Germinal center (tissue), 1 donor: ENCODE results near the gene CPED1.
"Not testable (repeated sequence)": the region's sequence is repeated elsewhere in the genome, so short reads cannot be mapped to it uniquely, and the experiment has no call there.

ENCODE experiments used
- DNase-seq: peaks from one replicate; pipeline ENCODE4 v3.0.0; 2012; ENCODE audit warnings: mixed read lengths, low spot score

CPED1 gene

DNA sequence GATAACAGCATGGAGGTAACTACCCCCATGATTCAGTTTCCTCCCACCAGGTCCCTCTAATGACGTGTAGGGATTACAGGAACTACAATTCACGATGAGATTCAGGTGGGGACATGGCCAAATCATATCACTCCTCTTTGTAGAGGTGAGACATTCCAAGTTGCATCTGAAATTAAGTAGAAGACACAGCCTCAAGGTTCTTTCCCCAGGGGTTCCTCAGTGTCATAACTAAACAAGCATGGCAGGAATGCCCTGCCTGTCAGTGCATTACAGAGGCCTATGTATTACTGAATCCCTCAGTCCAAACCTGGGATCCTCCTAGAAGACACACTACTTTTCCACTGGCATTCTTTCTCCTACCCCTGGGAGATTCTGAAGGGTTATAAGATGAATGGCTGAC is 297.7 kb downstream of the CPED1 start:
- no peak for DNase-seq

DNA sequence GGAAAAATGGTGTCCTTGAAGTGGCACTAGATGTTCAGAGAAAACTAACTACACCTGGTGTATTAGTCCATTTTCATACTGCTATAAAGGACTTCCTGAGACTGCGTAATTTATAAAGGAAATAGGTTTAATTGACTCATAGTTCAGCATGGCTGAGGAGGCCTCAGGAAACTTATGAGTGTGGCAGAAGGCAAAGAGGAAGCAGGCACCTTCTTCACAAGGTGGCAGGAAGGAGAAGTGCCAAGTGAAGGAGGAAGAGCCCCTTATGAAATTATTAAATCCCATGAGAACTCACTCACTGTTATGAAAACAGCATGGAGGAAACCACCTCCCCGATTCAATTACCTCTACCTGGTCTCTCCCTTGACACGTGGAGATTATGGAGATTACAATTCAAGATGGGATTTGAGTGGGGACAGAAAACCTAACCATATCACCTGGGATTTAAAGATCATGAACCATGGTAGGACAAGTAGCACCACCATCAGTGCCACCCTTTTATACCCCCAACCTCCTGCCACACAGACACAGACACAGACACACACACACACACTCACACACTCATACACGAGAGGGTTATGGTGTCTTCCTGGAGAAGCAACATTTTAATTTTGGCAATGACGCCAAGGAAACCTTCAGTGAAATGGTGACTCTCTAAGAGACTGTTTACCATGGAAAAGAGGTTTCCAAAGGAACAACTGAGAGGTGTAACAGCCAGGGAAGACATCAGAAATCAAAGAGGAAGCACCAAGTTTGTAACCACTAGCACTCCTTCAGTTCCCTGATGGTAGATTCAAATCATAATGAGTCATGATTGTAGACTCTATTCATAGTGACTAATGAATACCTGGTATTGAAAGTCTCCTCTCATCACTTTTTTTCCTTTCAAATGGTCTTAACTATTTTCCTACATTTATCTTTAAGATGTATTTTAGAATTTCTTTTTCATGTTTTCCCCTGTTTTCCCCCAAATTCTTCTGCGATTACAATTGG is 298.5 kb downstream of the CPED1 start:
- DNase-seq, result no peak

DNA sequence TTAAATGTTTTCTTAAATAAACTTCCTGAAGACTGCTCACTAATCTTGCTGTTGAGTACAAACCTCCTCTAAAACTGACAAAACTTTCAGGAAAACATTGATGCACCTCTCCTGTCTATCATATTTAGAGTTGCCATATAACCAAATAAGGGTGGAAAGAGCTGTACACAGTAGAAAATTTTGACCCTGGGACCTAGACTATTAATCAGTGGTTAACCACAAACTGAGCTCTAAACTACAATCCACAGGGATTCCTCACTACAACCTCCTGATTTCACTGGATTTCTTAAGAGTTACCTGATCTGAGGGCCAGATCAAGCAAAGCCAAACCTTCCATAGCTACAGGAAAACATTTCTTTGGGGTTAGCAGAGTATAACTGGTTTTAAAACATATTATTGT is 300.4 kb downstream of the CPED1 start:
- DNase-seq, result no peak

DNA sequence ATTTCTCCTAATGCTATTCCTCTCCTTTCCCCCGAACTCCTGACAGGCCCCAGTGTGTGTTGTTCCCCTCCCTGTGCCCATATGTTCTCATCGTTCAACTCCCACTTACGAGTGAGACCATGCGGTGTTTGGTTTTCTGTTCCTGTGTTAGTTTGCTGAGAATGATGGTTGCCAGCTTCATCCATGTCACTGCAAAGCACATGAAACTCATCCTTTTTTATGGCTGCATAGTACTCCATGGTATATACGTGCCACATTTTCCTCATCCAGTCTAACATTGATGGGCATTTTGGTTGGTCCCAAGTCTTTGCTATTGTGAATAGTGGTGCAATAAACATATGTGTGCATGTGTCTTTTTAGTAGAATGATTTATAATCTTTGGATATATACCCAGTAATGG is 301.4 kb downstream of the CPED1 start:
- not testable (repeated sequence) for DNase-seq

DNA sequence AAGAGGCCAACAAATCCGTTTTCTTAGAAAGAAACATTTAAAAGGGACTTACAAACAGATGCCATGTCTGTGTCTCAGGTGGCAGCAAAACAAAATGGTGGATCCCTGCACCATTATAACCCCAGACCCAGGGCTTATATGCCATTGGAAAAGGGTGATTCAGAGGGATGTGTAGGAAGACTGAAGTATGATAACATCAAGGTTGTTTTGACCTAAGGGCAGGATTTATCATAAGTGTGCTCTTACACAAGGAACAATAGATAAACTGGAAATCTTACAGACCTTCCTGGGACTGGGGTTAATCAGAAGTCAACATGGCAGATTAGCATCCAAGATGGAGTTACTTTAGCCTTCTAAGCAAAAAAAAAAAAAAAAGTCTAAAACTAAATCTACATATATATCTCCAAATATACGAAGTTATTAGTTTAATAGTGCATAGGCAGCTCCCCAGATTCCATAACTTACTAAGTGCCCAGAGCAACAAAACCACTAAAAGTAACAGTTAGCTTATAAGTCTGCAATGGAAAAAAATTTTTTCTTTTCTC is 306.0 kb downstream of the CPED1 start:
- DNase-seq, result no peak

DNA sequence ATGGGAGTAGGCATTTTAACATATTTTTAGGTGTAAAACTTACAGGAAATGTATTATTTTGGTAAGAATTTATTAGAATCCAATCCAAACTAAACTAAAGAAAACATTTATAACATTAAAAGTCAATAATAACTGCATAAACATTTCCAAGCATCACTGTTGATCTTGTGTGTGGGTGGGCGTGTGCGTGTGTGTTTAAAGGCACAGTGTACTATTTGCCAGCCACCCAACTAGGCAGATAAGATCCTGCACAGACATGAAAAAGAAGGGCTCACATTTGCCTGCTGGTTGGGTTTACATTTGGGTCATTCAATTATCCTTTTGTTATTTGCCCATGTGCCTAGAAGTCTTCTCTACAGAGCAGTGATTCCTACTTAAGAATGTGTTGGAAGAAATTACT is 309.3 kb downstream of the CPED1 start:
- no peak for DNase-seq

DNA sequence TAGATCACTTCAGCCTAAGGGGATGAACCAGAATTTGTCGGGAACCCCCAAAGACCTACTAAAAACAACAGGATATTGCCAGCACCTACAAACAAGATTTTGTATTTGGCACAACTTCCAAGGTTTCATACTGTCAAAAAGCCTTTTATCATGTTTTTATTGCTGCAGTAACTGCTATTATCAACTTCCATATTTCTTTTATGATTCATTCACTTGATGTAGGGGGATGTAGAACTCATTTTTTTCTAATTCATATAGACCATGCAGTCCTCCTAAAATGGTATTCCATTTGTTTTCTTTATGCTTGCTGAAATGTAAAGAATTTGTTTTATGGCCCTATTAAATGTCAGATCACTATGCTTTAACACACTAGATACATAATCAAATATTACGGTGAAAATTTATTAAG is 310.3 kb downstream of the CPED1 start:
- no peak for DNase-seq

DNA sequence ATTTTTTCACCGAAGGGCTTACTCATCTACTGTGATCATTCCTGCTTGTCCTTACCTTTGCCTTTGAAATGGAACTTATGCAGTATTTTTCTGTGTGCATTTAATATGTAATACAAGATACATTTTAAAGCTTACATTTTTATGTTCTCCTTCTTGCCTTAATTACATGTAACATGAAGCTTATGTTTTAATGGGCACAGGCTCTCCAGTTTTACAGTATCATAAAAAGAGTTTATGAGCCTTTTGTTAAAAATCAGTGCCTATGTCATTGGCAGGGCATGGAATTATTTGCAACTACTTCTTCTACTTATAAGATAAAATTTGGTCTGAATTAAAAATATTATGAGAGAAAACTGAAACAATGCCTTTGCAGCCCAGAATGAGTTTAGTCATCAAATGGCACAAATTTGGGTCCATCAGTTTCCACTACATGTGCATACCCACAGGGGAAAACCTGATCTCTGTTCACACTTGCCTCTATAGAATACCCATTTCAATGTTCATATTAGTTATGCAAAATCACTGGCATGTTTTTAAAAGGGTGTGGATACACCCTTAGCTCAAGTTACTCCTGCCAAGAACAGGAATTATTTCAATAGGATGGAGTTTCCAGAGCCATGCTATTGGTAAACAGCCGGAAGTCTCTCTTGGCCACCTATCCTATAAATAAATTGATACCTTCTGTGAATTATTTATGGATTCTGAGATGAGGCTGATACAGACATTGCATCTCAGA is 312.3 kb downstream of the CPED1 start:
- no peak for DNase-seq

DNA sequence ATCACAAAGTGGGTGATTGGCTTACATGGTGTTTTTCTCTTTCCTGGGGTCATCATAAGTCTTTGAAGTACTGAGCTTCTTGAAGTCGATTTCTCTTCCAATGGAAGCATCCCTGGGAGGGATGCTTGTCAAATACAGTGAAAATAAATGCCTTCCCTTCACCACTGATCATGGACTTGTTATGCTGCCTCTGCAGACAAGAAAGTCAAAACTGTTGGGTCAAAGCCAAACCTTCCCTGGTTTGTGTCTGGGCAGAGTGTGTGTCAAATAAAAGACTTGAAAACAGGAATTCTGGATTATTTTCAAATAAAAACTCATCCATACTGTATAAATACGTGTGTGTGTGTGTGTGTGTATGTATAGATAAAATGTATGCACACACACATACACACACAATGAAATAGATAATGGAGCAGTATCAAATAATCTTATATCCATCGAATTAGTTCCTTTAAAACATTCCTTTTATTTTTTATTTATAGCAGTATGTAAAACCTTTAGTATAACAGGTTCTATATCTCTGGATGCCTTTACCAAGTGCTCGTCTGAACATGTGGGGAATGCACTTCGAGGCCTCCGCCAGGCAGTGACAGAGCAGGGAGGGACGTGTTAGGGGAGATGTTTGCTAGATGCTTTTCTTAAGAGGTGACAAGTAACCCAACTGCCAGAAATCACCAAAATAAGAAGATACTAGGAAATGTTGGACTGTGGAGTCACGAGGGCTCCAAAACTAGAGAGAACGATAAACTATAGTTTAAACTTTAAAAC is 313.1 kb downstream of the CPED1 start:
- no peak for DNase-seq

DNA sequence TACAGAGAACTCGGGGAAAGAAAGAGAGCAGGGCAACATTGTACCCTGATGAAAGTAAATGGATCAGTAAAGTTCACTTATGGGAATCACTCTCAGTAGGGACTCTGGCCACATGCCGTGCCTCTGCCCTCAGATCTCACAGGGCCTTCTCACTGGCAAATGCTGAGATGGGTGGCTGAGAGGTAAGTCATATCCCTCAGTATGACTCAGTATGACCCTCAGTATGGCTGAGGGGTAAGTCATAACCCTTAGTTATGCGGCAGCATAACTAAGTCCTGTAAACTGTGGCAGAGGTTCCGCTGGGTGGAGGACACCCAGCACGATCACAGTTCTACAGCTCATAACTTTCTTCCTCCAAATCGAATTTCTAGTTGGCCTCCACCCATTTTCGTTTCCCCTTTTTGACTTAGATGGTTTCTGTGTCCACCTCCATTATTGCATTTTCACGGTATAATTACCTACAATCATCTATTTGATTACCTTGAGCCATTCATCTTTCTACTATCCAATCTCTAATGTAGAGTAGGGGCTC is 313.8 kb downstream of the CPED1 start:
- no peak for DNase-seq

DNA sequence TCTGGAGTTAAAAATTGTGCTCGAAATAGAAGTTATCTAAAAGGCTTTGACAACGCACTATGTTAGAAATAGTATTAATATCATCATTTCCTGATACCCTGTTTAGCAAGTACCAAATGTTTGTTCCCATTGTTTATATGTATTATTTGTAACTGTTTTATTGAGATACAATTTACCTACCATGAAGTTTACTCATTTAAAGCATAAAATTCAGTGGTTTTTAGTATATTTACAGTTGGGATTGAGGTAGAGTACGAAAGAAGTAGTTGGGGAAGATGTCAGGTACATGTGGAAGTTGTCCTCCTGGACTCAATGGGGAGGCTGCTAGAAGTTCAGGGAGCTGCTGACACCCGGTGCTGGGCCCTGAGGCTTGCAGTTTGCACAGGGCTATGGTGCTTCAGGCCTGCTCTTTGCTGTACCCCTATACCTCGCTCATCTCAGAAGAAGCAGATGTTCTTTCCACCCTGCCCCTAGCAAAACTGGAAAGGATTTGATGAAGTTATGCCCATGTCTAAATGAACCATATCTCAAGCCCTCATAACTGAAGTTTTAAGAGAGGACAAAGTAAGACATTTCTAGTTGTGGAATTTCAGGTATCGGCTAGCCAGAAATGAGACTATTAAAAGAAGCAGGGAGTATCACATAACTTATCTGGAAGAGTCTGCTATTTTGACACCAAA is 315.1 kb downstream of the CPED1 start:
- no peak for DNase-seq

DNA sequence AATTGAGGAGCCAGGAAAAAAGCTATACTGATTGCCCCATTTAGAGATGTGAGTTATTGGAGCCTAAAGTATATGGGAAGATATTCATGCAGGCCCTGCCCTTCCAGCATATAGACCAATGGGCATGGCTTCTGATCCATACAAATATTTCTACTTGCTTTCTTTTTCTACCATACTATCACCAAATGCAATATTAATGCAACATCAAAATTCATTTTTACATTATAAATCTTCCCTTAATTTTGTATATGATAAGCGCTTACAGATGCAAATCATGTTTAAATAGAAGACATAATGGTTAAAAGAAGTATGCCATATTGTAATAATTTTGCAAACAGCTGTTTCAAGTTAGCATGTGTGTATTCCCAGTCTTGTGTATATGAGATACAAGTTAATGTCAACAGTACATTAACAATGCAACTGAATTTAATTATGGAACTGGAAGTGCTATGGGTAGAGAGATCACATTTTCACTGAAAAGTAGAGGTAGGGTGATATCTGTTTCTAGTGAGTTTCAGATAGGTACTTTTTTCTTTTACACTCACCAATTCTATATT is 315.7 kb downstream of the CPED1 start:
- DNase-seq, result no peak

DNA sequence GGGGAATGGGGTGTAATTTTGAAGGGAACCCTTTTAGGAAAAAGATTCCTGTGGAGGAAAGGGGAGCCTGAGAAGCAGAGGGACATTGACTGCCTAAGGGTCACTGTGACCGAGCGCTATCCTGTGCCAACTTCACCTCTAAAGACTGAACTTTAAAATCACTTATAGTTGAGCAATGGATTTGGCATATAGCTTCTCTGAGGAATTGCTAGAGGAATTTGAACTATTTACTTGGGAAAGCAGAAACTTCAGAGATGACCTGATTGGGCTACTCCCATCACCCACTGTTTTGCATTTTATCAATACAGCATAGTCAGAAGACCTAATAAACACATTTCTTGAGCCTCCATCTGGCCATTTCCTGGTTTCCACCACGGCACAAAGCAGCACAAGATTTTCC is 316.6 kb downstream of the CPED1 start:
- DNase-seq, result no peak

DNA sequence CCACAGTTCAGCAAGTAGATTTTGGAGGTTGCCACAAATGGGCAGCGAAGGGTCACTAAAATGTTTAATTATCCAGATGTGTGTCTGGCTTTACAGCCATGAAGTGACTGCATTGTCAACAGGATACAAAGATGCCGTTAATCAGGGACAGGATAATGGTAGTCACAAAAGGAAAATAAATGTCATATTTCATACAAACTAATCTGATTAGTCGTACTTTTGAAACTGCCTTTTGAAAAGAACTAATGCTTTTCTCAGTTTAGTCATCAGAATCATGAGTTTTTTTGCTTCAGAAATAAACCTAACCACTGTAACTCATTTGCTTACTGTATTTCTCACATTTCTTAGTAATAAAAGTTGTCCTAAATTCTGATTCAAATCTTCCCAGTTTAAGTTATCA is 318.1 kb downstream of the CPED1 start:
- no peak for DNase-seq

DNA sequence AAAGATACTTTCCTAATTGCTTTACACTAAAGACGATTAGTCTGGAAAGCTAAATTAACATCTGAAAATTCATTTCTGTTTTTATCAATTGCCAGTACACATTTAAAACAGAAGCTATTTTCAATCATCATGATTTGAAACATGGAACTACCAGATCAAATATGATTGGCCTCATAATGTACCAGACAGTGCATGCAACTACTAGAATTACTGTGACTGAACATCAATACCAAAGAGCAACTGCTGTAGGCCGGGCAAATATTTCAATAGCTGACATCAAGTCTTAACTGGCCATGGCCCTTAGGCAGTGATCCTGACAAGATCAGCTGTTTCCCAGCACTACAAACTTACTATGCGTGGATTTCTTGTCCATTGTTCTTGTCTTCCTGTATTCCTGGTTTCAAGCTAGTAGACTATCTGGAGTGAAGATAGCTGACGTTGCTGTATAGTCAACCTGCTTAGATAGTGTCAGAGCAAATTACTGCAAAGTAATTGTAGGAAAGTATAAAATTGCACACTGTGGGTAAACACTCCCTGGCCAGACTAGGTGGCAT is 318.6 kb downstream of the CPED1 start:
- DNase-seq, result no peak

DNA sequence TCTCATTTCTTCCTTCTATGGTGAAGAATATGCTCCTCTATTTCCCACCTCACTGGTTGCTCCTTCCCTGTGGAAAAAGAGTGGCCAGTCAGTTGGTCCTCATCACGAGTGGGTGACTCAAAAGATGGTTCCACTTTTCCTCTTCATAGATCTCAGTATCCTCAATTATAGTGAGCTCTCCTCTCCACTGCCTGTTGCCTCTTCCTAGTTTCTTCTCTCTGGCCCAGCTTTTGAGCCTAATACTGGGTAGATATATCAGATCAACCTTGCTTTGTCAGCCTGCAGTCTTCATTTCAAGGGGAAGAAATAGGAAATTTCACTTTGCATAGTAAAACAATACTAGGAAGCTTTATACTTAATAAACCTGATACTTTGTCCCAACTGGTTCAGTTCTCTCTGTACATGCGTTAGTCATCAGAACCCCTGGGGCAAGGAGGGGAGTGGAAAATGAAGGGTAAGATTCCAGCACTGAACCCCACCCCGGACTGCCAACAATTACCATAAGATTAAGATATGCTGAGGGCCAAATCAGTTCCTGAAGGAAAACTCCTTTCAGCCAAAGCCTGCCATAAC is 324.8 kb downstream of the CPED1 start:
- no peak for DNase-seq

DNA sequence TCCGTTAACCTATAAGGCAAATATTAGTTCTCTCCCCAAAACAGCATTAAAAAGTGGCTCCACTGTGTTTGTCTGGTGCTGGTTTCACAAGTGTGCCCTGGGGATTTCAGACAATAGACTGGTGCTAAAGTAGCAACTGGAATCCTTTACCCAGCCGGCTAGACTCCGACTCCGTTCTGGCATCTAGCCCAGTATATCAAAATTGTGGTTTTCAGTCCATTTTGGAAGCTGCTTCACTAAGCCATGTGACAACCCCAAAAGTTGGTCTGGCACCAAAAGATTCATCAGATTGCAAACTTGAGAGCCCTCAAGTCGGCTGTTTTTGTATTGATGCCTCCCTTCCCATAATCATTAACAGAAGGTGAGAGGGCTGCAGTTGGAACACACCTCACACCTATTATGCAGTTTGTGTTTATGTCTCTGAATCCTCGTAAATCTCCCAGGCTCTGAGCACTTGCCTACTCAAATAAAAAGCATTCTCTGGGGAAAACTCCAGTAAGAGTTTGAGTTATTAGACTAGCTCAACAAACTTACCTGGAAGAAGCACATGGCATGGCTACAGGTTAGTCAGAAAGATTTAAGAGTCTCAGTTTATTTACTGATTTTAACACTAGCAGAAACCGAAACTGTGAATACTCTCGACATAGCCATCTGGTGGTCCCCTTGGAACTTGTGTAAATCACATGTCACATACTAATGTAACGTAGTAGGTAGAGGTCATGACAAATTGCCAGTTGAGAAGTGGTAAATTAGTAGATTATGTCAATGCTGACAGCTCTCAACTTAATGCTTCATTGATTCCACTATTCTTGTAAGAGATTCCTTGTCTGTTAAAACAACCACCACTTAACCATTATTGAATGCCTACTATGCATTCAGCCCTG is 325.5 kb downstream of the CPED1 start:
- DNase-seq, result no peak

DNA sequence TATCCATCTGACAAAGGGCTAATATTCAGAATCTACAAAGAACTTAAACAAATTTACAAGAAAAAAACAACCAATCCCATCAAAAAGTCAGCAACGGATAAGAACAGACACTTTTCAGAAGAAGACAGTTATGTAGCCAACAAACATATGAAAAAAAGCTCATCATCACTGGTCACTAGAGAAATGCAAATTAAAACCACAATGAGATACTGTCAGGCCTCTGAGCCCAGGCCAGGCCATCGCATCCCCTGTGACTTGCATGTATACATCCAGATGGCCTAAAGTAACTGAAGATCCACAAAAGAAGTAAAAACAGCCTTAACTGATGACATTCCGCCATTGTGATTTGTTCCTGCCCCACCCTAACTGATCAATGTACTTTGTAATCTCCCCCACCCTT is 326.7 kb downstream of the CPED1 start:
- DNase-seq, result not testable (repeated sequence)

DNA sequence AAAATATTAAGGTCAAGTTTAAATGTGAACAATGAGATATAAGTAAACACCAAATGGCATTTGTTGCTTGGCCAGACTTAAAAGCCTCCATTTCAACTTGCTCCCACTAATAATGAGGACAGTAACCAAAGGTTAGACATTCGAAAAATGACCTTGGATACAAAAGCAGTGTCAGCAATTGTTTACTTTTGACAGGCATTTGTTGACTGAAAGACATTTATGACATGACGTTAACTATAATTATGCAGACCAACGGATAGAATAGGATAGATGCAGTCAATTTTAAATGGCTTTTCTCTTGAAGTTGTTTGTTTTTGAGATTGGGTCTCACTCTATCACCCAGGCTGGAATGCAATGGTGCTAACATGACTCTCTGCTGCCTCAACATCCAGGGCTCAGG is 333.9 kb downstream of the CPED1 start:
- DNase-seq, result no peak
